ENCODE measurements around the gene MUC4. TPM values are rescaled to one million over a fixed set of nuclear protein-coding genes. Genes with fewer than 3 reads are reported as not detected.
A peak's percentile ranks its signal among the peaks of the same experiment; 100 is the strongest.

MUC4 gene, protein sequence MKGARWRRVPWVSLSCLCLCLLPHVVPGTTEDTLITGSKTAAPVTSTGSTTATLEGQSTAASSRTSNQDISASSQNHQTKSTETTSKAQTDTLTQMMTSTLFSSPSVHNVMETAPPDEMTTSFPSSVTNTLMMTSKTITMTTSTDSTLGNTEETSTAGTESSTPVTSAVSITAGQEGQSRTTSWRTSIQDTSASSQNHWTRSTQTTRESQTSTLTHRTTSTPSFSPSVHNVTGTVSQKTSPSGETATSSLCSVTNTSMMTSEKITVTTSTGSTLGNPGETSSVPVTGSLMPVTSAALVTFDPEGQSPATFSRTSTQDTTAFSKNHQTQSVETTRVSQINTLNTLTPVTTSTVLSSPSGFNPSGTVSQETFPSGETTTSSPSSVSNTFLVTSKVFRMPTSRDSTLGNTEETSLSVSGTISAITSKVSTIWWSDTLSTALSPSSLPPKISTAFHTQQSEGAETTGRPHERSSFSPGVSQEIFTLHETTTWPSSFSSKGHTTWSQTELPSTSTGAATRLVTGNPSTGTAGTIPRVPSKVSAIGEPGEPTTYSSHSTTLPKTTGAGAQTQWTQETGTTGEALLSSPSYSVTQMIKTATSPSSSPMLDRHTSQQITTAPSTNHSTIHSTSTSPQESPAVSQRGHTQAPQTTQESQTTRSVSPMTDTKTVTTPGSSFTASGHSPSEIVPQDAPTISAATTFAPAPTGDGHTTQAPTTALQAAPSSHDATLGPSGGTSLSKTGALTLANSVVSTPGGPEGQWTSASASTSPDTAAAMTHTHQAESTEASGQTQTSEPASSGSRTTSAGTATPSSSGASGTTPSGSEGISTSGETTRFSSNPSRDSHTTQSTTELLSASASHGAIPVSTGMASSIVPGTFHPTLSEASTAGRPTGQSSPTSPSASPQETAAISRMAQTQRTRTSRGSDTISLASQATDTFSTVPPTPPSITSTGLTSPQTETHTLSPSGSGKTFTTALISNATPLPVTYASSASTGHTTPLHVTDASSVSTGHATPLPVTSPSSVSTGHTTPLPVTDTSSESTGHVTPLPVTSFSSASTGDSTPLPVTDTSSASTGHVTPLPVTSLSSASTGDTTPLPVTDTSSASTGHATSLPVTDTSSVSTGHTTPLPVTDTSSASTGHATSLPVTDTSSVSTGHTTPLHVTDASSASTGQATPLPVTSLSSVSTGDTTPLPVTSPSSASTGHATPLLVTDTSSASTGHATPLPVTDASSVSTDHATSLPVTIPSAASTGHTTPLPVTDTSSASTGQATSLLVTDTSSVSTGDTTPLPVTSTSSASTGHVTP (N-terminal part only)
- not detected in 2 replicates for total RNA-seq
- long read RNA-seq: 0 reads

DNA sequence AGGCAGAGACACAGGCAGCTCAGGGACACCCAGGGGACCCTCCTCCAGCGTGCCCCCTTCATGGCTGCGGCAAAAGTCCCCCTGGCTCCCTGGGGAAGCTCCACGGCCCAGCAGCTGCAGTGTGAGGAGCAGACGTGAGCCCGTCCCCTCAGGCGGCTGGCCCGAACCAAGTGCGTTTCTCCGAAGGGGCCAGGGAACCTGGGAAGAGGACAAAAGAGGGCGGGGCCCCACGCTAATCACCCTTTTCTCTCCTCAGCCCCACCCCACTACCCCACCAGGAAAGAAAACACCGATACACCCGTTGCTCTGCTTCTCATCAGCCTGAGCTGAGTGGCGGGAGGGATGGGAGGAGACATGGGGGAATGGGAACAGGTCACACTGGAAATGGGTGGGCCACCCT, at the start of gene MUC4:
Gene MUC4, minus strand, starts transcription at position 174 of the 400 bp plus-strand sequence. Its CDS starts 112 bp downstream, at position 62.
- H3K27me3 Mint-ChIP-seq (ENCODE audit: low read depth): peaks cover 20% of the 10 kb centered on the region
- H3K9me3 Mint-ChIP-seq: no peaks in the 10 kb centered on the region
- peaks cover 11% of the 10 kb centered on the region for H3K4me1 Mint-ChIP-seq

DNA sequence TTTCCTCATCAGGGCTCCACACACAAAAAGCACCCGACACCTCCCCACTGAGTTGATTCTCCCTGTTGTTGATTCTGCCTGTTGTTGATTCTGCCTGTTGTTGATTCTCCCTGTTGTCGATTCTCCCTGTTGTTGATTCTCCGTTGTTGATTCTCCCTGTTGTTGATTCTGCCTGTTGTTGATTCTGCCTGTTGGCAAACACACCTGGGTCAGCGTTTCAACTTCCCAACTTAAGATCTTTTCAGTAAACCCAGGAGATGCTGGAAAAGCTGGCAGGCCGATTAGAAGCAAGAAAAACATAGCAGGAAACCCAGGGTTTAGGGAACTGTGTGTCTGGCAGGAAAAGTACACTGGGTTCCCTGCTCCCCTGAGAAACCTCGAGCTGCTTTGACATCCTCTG, 48.7 kb upstream of the MUC4 start:
- peaks cover 20% of the 10 kb centered on the region for H3K4me1 Mint-ChIP-seq
- H3K36me3 Mint-ChIP-seq (ENCODE audit: low read depth): no peaks in the 10 kb centered on the region
- DNase-seq (ENCODE audit: low read depth, low spot score): no peak
- TF ChIP-seq, protein P1, sequence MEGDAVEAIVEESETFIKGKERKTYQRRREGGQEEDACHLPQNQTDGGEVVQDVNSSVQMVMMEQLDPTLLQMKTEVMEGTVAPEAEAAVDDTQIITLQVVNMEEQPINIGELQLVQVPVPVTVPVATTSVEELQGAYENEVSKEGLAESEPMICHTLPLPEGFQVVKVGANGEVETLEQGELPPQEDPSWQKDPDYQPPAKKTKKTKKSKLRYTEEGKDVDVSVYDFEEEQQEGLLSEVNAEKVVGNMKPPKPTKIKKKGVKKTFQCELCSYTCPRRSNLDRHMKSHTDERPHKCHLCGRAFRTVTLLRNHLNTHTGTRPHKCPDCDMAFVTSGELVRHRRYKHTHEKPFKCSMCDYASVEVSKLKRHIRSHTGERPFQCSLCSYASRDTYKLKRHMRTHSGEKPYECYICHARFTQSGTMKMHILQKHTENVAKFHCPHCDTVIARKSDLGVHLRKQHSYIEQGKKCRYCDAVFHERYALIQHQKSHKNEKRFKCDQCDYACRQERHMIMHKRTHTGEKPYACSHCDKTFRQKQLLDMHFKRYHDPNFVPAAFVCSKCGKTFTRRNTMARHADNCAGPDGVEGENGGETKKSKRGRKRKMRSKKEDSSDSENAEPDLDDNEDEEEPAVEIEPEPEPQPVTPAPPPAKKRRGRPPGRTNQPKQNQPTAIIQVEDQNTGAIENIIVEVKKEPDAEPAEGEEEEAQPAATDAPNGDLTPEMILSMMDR (conservative IDR thresholded peaks at IDR 0.05): no peak
- no peaks in the 10 kb centered on the region for H3K27me3 Mint-ChIP-seq (ENCODE audit: low read depth)
- no peak overlapping the region for H3K27ac Mint-ChIP-seq (ENCODE audit: unreplicated experiment)
- no peaks in the 10 kb centered on the region for H3K9me3 Mint-ChIP-seq
- no peak overlapping the region for H3K4me3 Mint-ChIP-seq

More for the DNA sequence above, at the start of gene MUC4:
- no peaks in the 10 kb centered on the region for H3K36me3 Mint-ChIP-seq (ENCODE audit: low read depth)
- DNase-seq (ENCODE audit: low read depth, low spot score): no peak
- H3K4me3 Mint-ChIP-seq: no peak within 1 kb of the TSS
- H3K27ac Mint-ChIP-seq (ENCODE audit: unreplicated experiment): no peak within 1 kb of the TSS
- TF ChIP-seq, protein P1 (conservative IDR thresholded peaks at IDR 0.05): no peak

DNA sequence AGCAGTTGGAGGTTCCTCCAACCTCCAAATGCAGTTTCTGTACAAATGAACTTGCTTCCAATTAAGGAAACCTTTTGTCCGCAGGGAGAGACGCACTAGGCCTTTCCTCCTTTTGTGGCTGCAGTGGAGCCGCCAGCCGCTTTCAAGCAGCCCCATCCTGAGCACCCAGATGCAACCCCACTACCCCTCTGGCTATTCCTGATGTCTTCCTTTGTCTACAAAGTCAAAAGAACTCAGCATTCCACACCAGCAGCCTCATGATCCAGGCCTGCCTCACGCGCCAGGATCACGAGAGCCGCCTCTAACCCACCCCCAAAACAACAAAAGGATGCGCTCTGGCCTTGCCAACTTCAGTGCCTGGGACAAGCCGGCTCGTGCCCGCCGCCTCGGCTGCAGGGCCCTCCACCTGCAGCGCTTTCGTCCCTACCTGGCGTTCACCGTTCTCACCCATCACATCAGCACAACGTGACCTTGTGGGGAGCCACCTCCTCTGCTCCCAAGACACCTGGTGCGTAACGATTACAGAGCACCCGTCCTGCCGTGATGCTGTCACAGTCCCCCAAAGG, 48.2 kb upstream of the MUC4 start:
- Mint-ChIP-seq H3K9me3 (no peaks in the 10 kb centered on the region), H3K27me3 (ENCODE audit: low read depth) (no peaks in the 10 kb centered on the region), H3K4me1 (peaks cover 20% of the 10 kb centered on the region), H3K36me3 (ENCODE audit: low read depth) (no peaks in the 10 kb centered on the region), H3K27ac (ENCODE audit: unreplicated experiment) (peak overlapping the region; percentile 37), H3K4me3 (no peak overlapping the region)
- TF ChIP-seq, protein P1 (conservative IDR thresholded peaks at IDR 0.05): no peak
- DNase-seq (ENCODE audit: low read depth, low spot score): no peak

DNA sequence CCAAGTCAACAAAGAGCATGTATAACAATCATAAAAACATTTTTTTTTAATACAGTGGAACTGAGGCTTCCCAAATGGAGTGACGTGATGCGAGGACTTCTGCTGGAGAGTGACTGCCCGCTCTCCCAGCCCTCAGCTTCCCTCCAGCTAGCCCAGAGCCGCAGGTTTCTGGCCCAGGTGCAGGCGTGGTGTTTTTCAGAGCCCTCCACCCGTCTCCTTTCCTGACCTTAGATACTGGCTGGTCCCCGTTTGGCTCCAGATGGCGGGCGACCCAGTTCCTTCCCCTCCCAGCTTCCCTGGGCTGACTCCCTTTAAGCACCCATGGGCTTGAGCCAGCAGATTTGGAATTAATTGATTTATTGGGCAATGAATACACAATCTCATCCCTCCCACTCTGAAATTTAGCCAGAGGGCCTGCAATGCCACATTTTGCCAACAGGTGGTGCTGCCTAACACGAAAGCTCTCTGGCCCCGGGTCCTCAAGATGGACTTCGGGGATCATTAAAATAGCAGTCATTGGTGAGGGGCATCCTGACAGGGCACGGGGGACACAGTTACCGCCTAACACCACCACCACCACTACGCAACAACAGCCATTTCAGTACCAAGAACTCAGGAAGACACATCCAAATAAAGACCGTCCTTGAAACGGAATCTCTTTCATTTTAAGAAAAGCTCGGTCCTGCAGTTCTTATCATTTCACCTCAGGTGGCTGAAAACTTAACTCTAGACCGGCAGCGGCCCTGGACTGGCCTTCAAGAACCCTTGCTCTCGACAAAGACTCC, 47.5 kb upstream of the MUC4 start:
- Mint-ChIP-seq H3K4me1 (peaks cover 20% of the 10 kb centered on the region), H3K9me3 (no peaks in the 10 kb centered on the region), H3K27me3 (ENCODE audit: low read depth) (no peaks in the 10 kb centered on the region), H3K36me3 (ENCODE audit: low read depth) (no peaks in the 10 kb centered on the region), H3K4me3 (no peak overlapping the region), H3K27ac (ENCODE audit: unreplicated experiment) (no peak overlapping the region)
- peak; percentile 85 for DNase-seq (ENCODE audit: low read depth, low spot score)
- TF ChIP-seq, protein P1 (conservative IDR thresholded peaks at IDR 0.05): peak; percentile 88

All from neural crest cell (in vitro differentiated cells).